Peyer's patch (tissue), 4 donors: Measurements from ENCODE around the gene PHC3. TPM values are rescaled to one million over a fixed set of nuclear protein-coding genes. Genes with fewer than 3 reads are reported as not detected.
"Not testable (repeated sequence)": the region's sequence is repeated elsewhere in the genome, so short reads cannot be mapped to it uniquely, and the experiment has no call there.

Experiments used
- DNase-seq, 3 donors: peaks; one replicate each; pipeline ENCODE4 v3.0.0-alpha.2; 2017 to 2019
- H3K27ac ChIP-seq, 4 donors: fragments of 200-600 bp; sonication (generic); one replicate each; pipeline ENCODE4 v1.5.1; 2016 to 2019
- H3K27me3 ChIP-seq, 2 donors: fragments of 200-600 bp; sonication (generic); one replicate each; pipeline ENCODE4 v1.5.1; 2019
- H3K36me3 ChIP-seq, 3 donors: fragments of 200-600 bp; sonication (generic); one replicate each; pipeline ENCODE4 v1.5.1; 2016 to 2019
- H3K4me1 ChIP-seq, 4 donors: fragments of 200-600 bp; sonication (generic); one replicate each; pipeline ENCODE4 v1.5.1; 2016 to 2019
- H3K4me3 ChIP-seq, 4 donors: fragments of 200-600 bp; sonication (generic); 1 replicate in 3 of 4; 2 replicates in 1 of 4; pipeline ENCODE4 v1.5.1; 2016 to 2019; ENCODE audit warnings: mild to moderate bottlenecking in 1 of 4
- H3K9me3 ChIP-seq, 4 donors: fragments of 200-600 bp; sonication (generic); one replicate each; pipeline ENCODE4 v1.5.1; 2016 to 2019; ENCODE audit warnings: mild to moderate bottlenecking in 1 of 4
- CTCF ChIP-seq, 6 experiments: fragments of 450-650 bp in 4 of 6; fragments of 200-600 bp in 2 of 6; sonication (generic) in 1 of 6; IDR thresholded peaks; one replicate each; pipeline ENCODE4 v1.5.1; 2017 to 2019; ENCODE audit warnings: antibody characterized with exemption in 6 of 6, mild to moderate bottlenecking in 3 of 6, moderate library complexity in 1 of 6
- POLR2A ChIP-seq, 2 donors: fragments of 450-650 bp; IDR thresholded peaks; one replicate each; pipeline ENCODE4 v1.5.1; 2017; ENCODE audit warnings: antibody characterized with exemption in 2 of 2, mild to moderate bottlenecking in 2 of 2, moderate library complexity in 2 of 2
- total RNA-seq, 4 donors: library from RNA; depleted of rRNA; stranded (reverse); fragments of >200 nt; gene quantifications; one replicate each; pipeline ENCODE4 v1.1.0, GENCODE V29; 2016

PHC3 gene
- total RNA-seq, 4 donors from 2014 or later = 52.4 to 234 (median 83.2) TPM

DNA sequence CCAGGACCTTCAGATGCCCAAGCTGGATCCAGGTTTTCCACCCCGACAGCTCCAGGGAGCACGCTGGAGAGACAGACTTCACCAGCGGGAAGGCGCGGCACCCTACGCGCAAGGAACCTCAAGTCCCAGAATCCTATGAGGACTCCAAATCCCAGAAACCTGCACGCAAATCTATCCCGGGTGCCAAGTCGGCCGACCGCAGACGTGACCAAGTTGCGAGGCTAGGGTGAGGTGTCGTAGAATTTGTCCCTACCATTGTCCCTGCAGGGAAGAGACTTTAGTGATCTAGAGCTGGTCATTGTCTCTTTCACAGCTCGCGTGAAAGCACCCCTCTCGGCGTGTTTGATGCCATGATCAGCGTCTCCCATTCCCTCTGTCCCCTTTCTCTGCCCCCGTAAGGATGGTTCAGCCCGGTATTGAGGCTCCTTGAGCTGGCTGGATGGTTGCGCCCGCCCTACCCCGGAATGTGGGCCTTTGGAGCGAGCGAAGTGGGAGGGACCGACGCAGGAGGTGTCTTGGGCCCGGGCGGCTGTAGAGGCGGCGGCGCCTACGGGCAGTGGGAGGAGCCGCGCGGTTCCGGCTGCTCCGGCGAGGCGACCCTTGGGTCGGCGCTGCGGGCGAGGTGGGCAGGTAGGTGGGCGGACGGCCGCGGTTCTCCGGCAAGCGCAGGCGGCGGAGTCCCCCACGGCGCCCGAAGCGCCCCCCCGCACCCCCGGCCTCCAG lies 40.6 kb upstream of the PHC3 start, which contains the start of gene PRKCI:
Gene PRKCI, plus strand, starts transcription at position 501 of the 723 bp plus-strand sequence. CDS start 246 bp downstream, outside the sequence.
- Histone ChIP-seq H3K36me3 (no peaks in the 10 kb centered on the region), H3K4me1 (peaks cover 0 to 14% (median 0%) of the 10 kb centered on the region in 4 donors), H3K27ac (peak within 1 kb of the TSS; percentile 76 to 93 (median 84)), H3K9me3 (no peaks in the 10 kb centered on the region), H3K27me3 (no peaks in the 10 kb centered on the region), H3K4me3 (peak within 1 kb of the TSS; percentile 60 to 100 (median 93))
- peak; percentile 91 to 96 for TF ChIP-seq POLR2A (IDR thresholded peaks at IDR 0.05)
- no peak for TF ChIP-seq CTCF (IDR thresholded peaks at IDR 0.05)
- DNase-seq = peak; percentile 85 to 97 (median 95)

- no peak for DNase-seq
- Histone ChIP-seq H3K4me1 (peaks cover 0 to 14% (median 0%) of the 10 kb centered on the region in 4 donors), H3K36me3 (no peaks in the 10 kb centered on the region), H3K4me3 (no peak overlapping the region), H3K27me3 (no peaks in the 10 kb centered on the region), H3K27ac (no peak overlapping the region), H3K9me3 (no peaks in the 10 kb centered on the region)
- no peak for TF ChIP-seq CTCF (IDR thresholded peaks at IDR 0.05)
- no peak for TF ChIP-seq POLR2A (IDR thresholded peaks at IDR 0.05)
These were observed 39.3 kb upstream of the PHC3 start for GRCh38 chr3:170220871-170221270.

DNA sequence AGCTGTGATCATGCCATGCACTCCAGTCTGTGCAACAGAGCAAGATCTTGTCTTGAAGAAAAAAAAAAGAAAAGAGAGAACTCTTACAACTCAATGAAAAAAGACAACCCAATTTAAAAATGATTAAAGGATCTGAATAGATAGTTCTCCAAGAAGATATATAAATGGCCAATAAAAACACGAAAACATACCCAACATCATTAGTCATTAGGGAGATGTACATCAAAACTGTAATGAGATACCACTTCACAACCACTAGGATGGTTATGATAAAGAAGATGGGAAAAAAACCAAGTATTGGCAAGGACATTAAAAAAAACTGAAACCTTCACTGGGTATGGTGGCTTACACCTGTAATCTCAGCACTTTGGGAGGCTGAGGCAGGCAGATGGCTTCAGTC lies 38.3 kb upstream of the PHC3 start:
- H3K4me1 ChIP-seq = peaks cover 0 to 14% (median 0%) of the 10 kb centered on the region in 4 donors

DNA sequence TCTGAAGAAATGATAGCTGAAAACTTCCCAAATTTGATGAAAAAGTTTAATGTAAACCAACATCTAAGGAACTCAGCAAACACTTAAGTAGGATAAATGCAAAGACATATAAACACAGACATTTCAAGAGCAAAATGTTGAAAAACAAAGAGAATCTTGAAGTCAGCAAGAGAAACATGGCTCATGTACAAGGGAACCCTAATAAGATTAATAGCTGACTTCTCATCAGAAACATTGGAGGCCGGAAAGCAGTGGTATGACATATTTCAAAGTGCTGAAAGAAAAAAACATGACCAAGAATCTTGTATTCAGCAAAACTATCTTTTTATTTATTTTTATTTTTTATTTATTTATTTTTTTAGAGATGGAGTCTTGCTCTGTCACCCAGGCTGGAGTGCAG lies 30.1 kb upstream of the PHC3 start:
- no peaks in the 10 kb centered on the region for H3K4me1 ChIP-seq
- no peak overlapping the region for H3K27ac ChIP-seq
- TF ChIP-seq CTCF (IDR thresholded peaks at IDR 0.05) (no peak), POLR2A (IDR thresholded peaks at IDR 0.05) (no peak)
- H3K9me3 ChIP-seq = no peaks in the 10 kb centered on the region
- DNase-seq = no peak
- H3K4me3 ChIP-seq = no peak overlapping the region
- no peaks in the 10 kb centered on the region for H3K36me3 ChIP-seq
- no peaks in the 10 kb centered on the region for H3K27me3 ChIP-seq

More for the DNA sequence above, 38.3 kb upstream of the PHC3 start:
- no peaks in the 10 kb centered on the region for H3K27me3 ChIP-seq
- DNase-seq = no peak
- H3K9me3 ChIP-seq = no peaks in the 10 kb centered on the region
- no peak overlapping the region for H3K4me3 ChIP-seq
- TF ChIP-seq POLR2A (IDR thresholded peaks at IDR 0.05) (no peak), CTCF (IDR thresholded peaks at IDR 0.05) (no peak)
- H3K36me3 ChIP-seq = no peaks in the 10 kb centered on the region
- no peak overlapping the region for H3K27ac ChIP-seq

DNA sequence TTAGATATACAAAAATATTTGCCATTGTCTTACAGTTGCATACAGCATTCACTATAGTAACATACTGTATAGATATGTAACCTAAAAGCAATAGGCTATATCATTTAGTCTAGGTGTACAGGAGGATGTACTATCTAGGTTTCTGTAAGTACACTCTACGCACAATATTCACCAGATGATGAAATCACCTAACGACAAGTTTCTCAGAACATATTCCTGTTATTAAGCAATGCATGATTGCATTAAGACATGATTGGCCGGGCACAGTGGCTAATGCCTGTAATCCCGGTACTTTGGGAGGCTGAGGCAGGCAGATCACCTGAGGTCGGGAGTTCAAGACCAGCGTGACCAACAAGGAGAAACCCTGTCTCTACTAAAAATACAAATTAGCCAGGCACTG lies 26.2 kb upstream of the PHC3 start:
- TF ChIP-seq POLR2A (IDR thresholded peaks at IDR 0.05) = no peak
- no peak for TF ChIP-seq CTCF (IDR thresholded peaks at IDR 0.05)
- H3K9me3 ChIP-seq = no peaks in the 10 kb centered on the region
- no peaks in the 10 kb centered on the region for H3K36me3 ChIP-seq
- DNase-seq = no peak
- no peak overlapping the region for H3K4me3 ChIP-seq
- H3K27ac ChIP-seq = no peak overlapping the region
- H3K27me3 ChIP-seq = no peaks in the 10 kb centered on the region
- H3K4me1 ChIP-seq = no peaks in the 10 kb centered on the region

DNA sequence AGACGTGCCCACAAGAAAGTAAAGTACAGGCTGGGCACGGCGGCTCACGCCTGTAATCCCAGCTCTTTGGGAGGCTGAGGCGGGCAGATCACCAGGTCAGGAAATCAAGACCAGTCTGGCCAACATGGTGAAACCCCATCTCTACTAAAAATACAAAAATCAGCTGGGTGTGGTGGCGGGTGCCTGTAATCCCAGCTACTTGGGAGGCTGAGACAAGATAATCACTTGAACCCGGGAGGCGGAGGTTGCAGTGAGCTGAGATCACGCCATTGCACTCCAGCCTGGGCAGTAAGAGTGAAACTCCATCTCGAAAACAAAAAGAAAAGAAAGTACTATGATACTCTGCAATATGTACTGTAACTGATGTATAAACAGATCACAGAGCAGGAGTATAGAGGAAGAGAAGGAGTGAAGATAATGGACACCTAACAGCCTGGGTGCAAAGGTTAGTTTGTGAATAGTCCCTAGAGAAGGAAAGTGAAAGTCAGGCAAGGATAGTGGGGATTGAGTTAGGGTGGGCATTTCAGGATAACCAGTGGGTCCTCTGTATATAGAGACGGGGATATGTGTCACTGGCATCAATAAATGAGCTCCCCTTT lies 24.7 kb upstream of the PHC3 start:
- H3K27me3 ChIP-seq, H3K9me3 ChIP-seq, H3K4me1 ChIP-seq, H3K36me3 ChIP-seq: not testable (repeated sequence)
- DNase-seq = peak in 1 of 3 donors; percentile 54
- H3K27ac ChIP-seq = peak overlapping the region in 1 of 4 donors; percentile 56
- peak overlapping the region in 1 of 4 donors; percentile 2 for H3K4me3 ChIP-seq
